ENCODE data around the gene MBD3L4. TPM values are rescaled to one million over a fixed set of nuclear protein-coding genes. Genes with fewer than 3 reads are reported as not detected.

The MBD3L4 gene
- total RNA-seq, 1 experiment from 2014 or later = not detected

GRCh38 chr19:7010722-7011593 is 29.0 kb downstream of the MBD3L4 start:
- TF ChIP-seq EZH2 (IDR thresholded peaks at IDR 0.05; ENCODE audit: low read length, unreplicated experiment) (no peak), EZH2phosphoT487 (IDR thresholded peaks at IDR 0.05; ENCODE audit: borderline replicate concordance, low read length) (no peak), CTCF (conservative IDR thresholded peaks at IDR 0.05; ENCODE audit: low read depth, low read length) (no peak)
- no peak overlapping the region for H3K27ac ChIP-seq (ENCODE audit: low read length)
- H3F3A ChIP-seq (ENCODE audit: low read length, unreplicated experiment) = no peaks in the 10 kb centered on the region
- H3K79me2 ChIP-seq (ENCODE audit: low read length) = no peaks in the 10 kb centered on the region
- H3K4me2 ChIP-seq (ENCODE audit: low read length) = no peak overlapping the region
- intact Hi-C loops (cut with micrococcal nuclease) = no loop called here
- no peak overlapping the region for H3K4me3 ChIP-seq (ENCODE audit: low read length)
- H4K20me1 ChIP-seq (ENCODE audit: low read length) = no peaks in the 10 kb centered on the region
- no TSS peak for BruUV-seq (replicated peaks)
- no peaks in the 10 kb centered on the region for H3K9me2 ChIP-seq (replicated peaks; ENCODE audit: low read length)
- no peaks in the 10 kb centered on the region for H3K4me1 ChIP-seq (ENCODE audit: insufficient read depth, low read length)
- DNase-seq (no peak), ATAC-seq (no peak)
- POLR2A ChIA-PET (ENCODE audit: unreplicated experiment) = interaction anchor here (0.7 kb wide), 1 partner anchor 169 kb away, joined by 3 read pairs; no protein-coding TSS in a partner anchor
- H3K9ac ChIP-seq (ENCODE audit: low read length) = no peak overlapping the region
- CTCF ChIA-PET = no interaction called here
- H3K9me3 ChIP-seq (ENCODE audit: low read length) = 0 out of 2 replicates have a peak, but pooled peaks cover 4% of the 10 kb centered on the region
- H2AFZ ChIP-seq (ENCODE audit: low read length) = no peak overlapping the region
- no peaks in the 10 kb centered on the region for H3K36me3 ChIP-seq (ENCODE audit: low read depth, low read length)
- H3K27me3 ChIP-seq (ENCODE audit: low read length) = peaks cover 9% of the 10 kb centered on the region

GRCh38 chr19:7007859-7008258 is 32.1 kb downstream of the MBD3L4 start:
- TF ChIP-seq EZH2phosphoT487 (IDR thresholded peaks at IDR 0.05; ENCODE audit: borderline replicate concordance, low read length) = no peak
- TF ChIP-seq CTCF (conservative IDR thresholded peaks at IDR 0.05; ENCODE audit: low read depth, low read length) = no peak
- TF ChIP-seq EZH2 (IDR thresholded peaks at IDR 0.05; ENCODE audit: low read length, unreplicated experiment) = no peak
- ATAC-seq (no peak), DNase-seq (no peak)
- no peaks in the 10 kb centered on the region for H3K4me1 ChIP-seq (ENCODE audit: insufficient read depth, low read length)
- H3K9me3 ChIP-seq (ENCODE audit: low read length) = no peaks in the 10 kb centered on the region
- H3K79me2 ChIP-seq (ENCODE audit: low read length) = no peaks in the 10 kb centered on the region
- H3K4me2 ChIP-seq (ENCODE audit: low read length) = no peak overlapping the region
- no peak overlapping the region for H3K4me3 ChIP-seq (ENCODE audit: low read length)
- H3K9me2 ChIP-seq (replicated peaks; ENCODE audit: low read length) = no peaks in the 10 kb centered on the region
- no TSS peak for BruUV-seq (replicated peaks)
- H2AFZ ChIP-seq (ENCODE audit: low read length) = no peak overlapping the region
- H3K27me3 ChIP-seq (ENCODE audit: low read length) = peaks cover 10% of the 10 kb centered on the region
- ChIA-PET POLR2A (ENCODE audit: unreplicated experiment) (no interaction called here), CTCF (no interaction called here)
- H3F3A ChIP-seq (ENCODE audit: low read length, unreplicated experiment) = no peaks in the 10 kb centered on the region
- no peak overlapping the region for H3K27ac ChIP-seq (ENCODE audit: low read length)
- no peaks in the 10 kb centered on the region for H4K20me1 ChIP-seq (ENCODE audit: low read length)
- intact Hi-C loops (cut with micrococcal nuclease) = no loop called here
- H3K36me3 ChIP-seq (ENCODE audit: low read depth, low read length) = no peaks in the 10 kb centered on the region
- no peak overlapping the region for H3K9ac ChIP-seq (ENCODE audit: low read length)

GRCh38 chr19:7006135-7006704 is 33.8 kb downstream of the MBD3L4 start:
- ChIA-PET CTCF (no interaction called here), POLR2A (ENCODE audit: unreplicated experiment) (no interaction called here)
- H3K9me3 ChIP-seq (ENCODE audit: low read length) = no peaks in the 10 kb centered on the region
- no TSS peak for BruUV-seq (replicated peaks)
- no peaks in the 10 kb centered on the region for H3K79me2 ChIP-seq (ENCODE audit: low read length)
- H3K36me3 ChIP-seq (ENCODE audit: low read depth, low read length) = no peaks in the 10 kb centered on the region
- peaks cover 13% of the 10 kb centered on the region for H3K27me3 ChIP-seq (ENCODE audit: low read length)
- no peak overlapping the region for H3K4me2 ChIP-seq (ENCODE audit: low read length)
- no peak for ATAC-seq
- intact Hi-C loops (cut with micrococcal nuclease) = no loop called here
- H3K27ac ChIP-seq (ENCODE audit: low read length) = no peak overlapping the region
- no peaks in the 10 kb centered on the region for H3K9me2 ChIP-seq (replicated peaks; ENCODE audit: low read length)
- no peaks in the 10 kb centered on the region for H4K20me1 ChIP-seq (ENCODE audit: low read length)
- no peak overlapping the region for H3K4me3 ChIP-seq (ENCODE audit: low read length)
- no peak overlapping the region for H3K9ac ChIP-seq (ENCODE audit: low read length)
- H2AFZ ChIP-seq (ENCODE audit: low read length) = no peak overlapping the region
- no peak for DNase-seq
- TF ChIP-seq EZH2phosphoT487 (IDR thresholded peaks at IDR 0.05; ENCODE audit: borderline replicate concordance, low read length) = no peak
- TF ChIP-seq EZH2 (IDR thresholded peaks at IDR 0.05; ENCODE audit: low read length, unreplicated experiment) = no peak
- TF ChIP-seq CTCF (conservative IDR thresholded peaks at IDR 0.05; ENCODE audit: low read depth, low read length) = no peak
- no peaks in the 10 kb centered on the region for H3F3A ChIP-seq (ENCODE audit: low read length, unreplicated experiment)
- no peaks in the 10 kb centered on the region for H3K4me1 ChIP-seq (ENCODE audit: insufficient read depth, low read length)

Measured in PC-3 (cell line).